ENCODE data around the gene PSD.
A peak's percentile ranks its signal among the peaks of the same experiment; 100 is the strongest.

PSD gene

GRCh38 chr10:102450374-102451104 lies 32.0 kb upstream of the PSD start:
- H3K4me3 ChIP-seq (replicated peaks; ENCODE audit: insufficient read depth, low read length): peak overlapping the region; percentile 76
- peak; percentile 82 to 90 for DNase-seq (ENCODE audit: low read depth in 1 of 2, low spot score in 1 of 2)
- peak overlapping the region; percentile 79 for H3K27ac ChIP-seq (replicated peaks)
- H3K27me3 ChIP-seq (ENCODE audit: insufficient read depth, poor library complexity, severe bottlenecking): no peaks in the 10 kb centered on the region
- TF ChIP-seq SPI1 (IDR thresholded peaks at IDR 0.05; ENCODE audit: borderline replicate concordance, low read depth): 0 out of 2 replicates have a peak, but pooled peaks have one; percentile 3
- no peak for TF ChIP-seq GABPA (IDR thresholded peaks at IDR 0.05; ENCODE audit: low read depth)

GRCh38 chr10:102450124-102450373 lies 31.5 kb upstream of the PSD start:
- peak overlapping the region; percentile 79 for H3K27ac ChIP-seq (replicated peaks)
- peak; percentile 66; the same call in 1 of the 2 replicates for TF ChIP-seq POLR2AphosphoS5 (IDR thresholded peaks at IDR 0.05; ENCODE audit: low read depth)
- no peak for TF ChIP-seq REST (IDR thresholded peaks at IDR 0.05; ENCODE audit: insufficient replicate concordance, low read depth)
- no peaks in the 10 kb centered on the region for H3K27me3 ChIP-seq (ENCODE audit: insufficient read depth, poor library complexity, severe bottlenecking)
- DNase-seq (ENCODE audit: low read depth in 1 of 2, low spot score in 1 of 2): peak in 1 of 2 experiments; percentile 63
- H3K4me3 ChIP-seq (replicated peaks; ENCODE audit: insufficient read depth, low read length): peak overlapping the region; percentile 76

- DNase-seq (ENCODE audit: low read depth in 1 of 2, low spot score in 1 of 2): peak; percentile 70 to 82
- H3K27ac ChIP-seq (replicated peaks): peak overlapping the region; percentile 79
- H3K27me3 ChIP-seq (ENCODE audit: insufficient read depth, poor library complexity, severe bottlenecking): no peaks in the 10 kb centered on the region
- TF ChIP-seq REST (IDR thresholded peaks at IDR 0.05; ENCODE audit: insufficient replicate concordance, low read depth): no peak
- 0 out of 2 replicates have a peak, but pooled peaks have one; percentile 10 for TF ChIP-seq POLR2AphosphoS5 (IDR thresholded peaks at IDR 0.05; ENCODE audit: low read depth)
- H3K4me3 ChIP-seq (replicated peaks; ENCODE audit: insufficient read depth, low read length): peak overlapping the region; percentile 76
Measured at GRCh38 chr10:102449321-102450123, 30.9 kb upstream of the PSD start.

GRCh38 chr10:102444851-102445250 lies 26.3 kb upstream of the PSD start:
- H3K27ac ChIP-seq (replicated peaks): no peak overlapping the region
- DNase-seq (ENCODE audit: low read depth in 1 of 2, low spot score in 1 of 2): no peak
- H3K27me3 ChIP-seq (ENCODE audit: insufficient read depth, poor library complexity, severe bottlenecking): no peaks in the 10 kb centered on the region
- H3K4me3 ChIP-seq (replicated peaks; ENCODE audit: insufficient read depth, low read length): no peak overlapping the region
- TF ChIP-seq CTCF (IDR thresholded peaks at IDR 0.05; ENCODE audit: insufficient read depth, low read length) (no peak), REST (IDR thresholded peaks at IDR 0.05; ENCODE audit: insufficient replicate concordance, low read depth) (no peak), POLR2AphosphoS5 (IDR thresholded peaks at IDR 0.05; ENCODE audit: low read depth) (no peak), SPI1 (IDR thresholded peaks at IDR 0.05; ENCODE audit: borderline replicate concordance, low read depth) (no peak), GABPA (IDR thresholded peaks at IDR 0.05; ENCODE audit: low read depth) (no peak)
